ENCODE data around the gene TBL1X. TPM values are rescaled to one million over a fixed set of nuclear protein-coding genes. Genes with fewer than 3 reads are reported as not detected.
A peak's percentile ranks its signal among the peaks of the same experiment; 100 is the strongest.

The TBL1X gene
- total and polyA plus RNA-seq, 2 of the 8 experiments (the other 6 are each of a cell fraction or from before 2014, with no cell fraction given), result 13.3 to 25.6 TPM

GRCh38 chrX:9573282-9574106 lies 108.6 kb downstream of the TBL1X start (continued):
- TF ChIP-seq RAD21 (IDR thresholded peaks at IDR 0.05 in 1 of 2, conservative IDR thresholded peaks at IDR 0.05 in 1 of 2; ENCODE audit: low read depth in 2 of 2, low read length in 2 of 2), result peak; percentile 18 to 28; a peak in 3 of 4 replicates

Data from H1 (cell line).